ENCODE data around the gene CFAP141. TPM values are rescaled to one million over a fixed set of nuclear protein-coding genes. Genes with fewer than 3 reads are reported as not detected.
A peak's percentile ranks its signal among the peaks of the same experiment; 100 is the strongest.

CFAP141 gene
- total and polyA plus RNA-seq, 2 of the 13 experiments (the other 11 are each of a cell fraction or from before 2014, with no cell fraction given), result not detected

GRCh38 chr1:154183046-154183915 lies 22.9 kb downstream of the CFAP141 start (continued):
- TF ChIP-seq LBX2 (CRISPR knock-in tag; IDR thresholded peaks at IDR 0.05; ENCODE audit: borderline replicate concordance) (no peak; the same call in 1 of the 2 replicates), CHD2 (IDR thresholded peaks at IDR 0.05; ENCODE audit: low read depth, low read length) (no peak), PHF8 (CRISPR knock-in tag; IDR thresholded peaks at IDR 0.05) (peak; percentile 73), GZF1 (CRISPR knock-in tag; IDR thresholded peaks at IDR 0.05) (no peak), RXRA (CRISPR knock-in tag; IDR thresholded peaks at IDR 0.05) (peak; percentile 75), KDM2A (CRISPR knock-in tag; IDR thresholded peaks at IDR 0.05; ENCODE audit: borderline replicate concordance, low read depth) (peak; percentile 20), RFX5 (IDR thresholded peaks at IDR 0.05; ENCODE audit: low read depth, low read length) (peak; percentile 76), ZNF382 (CRISPR knock-in tag; IDR thresholded peaks at IDR 0.05; ENCODE audit: borderline replicate concordance) (no peak), ZNF414 (CRISPR knock-in tag; IDR thresholded peaks at IDR 0.05) (peak; percentile 58; the same call in 1 of the 2 replicates), HNF4G (IDR thresholded peaks at IDR 0.05; ENCODE audit: borderline replicate concordance, low read depth, low read length) (no peak), HNF4G (CRISPR knock-in tag; IDR thresholded peaks at IDR 0.05; ENCODE audit: borderline replicate concordance, low read depth) (peak; percentile 61; the same call in 1 of the 2 replicates), FOSL2 (CRISPR knock-in tag; IDR thresholded peaks at IDR 0.05) (peak; percentile 32; the same call in 1 of the 2 replicates), HNRNPLL (IDR thresholded peaks at IDR 0.05; ENCODE audit: low read depth, low read length, poor library complexity, severe bottlenecking) (peak; percentile 78), NFE2L2 (IDR thresholded peaks at IDR 0.05; ENCODE audit: low read length) (no peak), POGZ (CRISPR knock-in tag; IDR thresholded peaks at IDR 0.05) (peak; percentile 74), ZNF749 (CRISPR knock-in tag; IDR thresholded peaks at IDR 0.05; ENCODE audit: borderline replicate concordance) (no peak), ZNF354B (CRISPR knock-in tag; IDR thresholded peaks at IDR 0.05) (peak; percentile 14; the same call in 1 of the 2 replicates), ZNF512 (CRISPR knock-in tag; IDR thresholded peaks at IDR 0.05) (no peak), RBM39 (IDR thresholded peaks at IDR 0.05; ENCODE audit: low read depth, low read length, poor library complexity, severe bottlenecking) (peak; percentile 42), ERF (CRISPR knock-in tag; IDR thresholded peaks at IDR 0.05) (peak; percentile 93), ZNF564 (CRISPR knock-in tag; IDR thresholded peaks at IDR 0.05) (no peak), ZNF724P (CRISPR knock-in tag; IDR thresholded peaks at IDR 0.05; ENCODE audit: borderline replicate concordance) (no peak), ZNF329 (CRISPR knock-in tag; IDR thresholded peaks at IDR 0.05; ENCODE audit: low read depth) (peak; percentile 91), MTA3 (CRISPR knock-in tag; IDR thresholded peaks at IDR 0.05) (no peak), ZNF430 (CRISPR knock-in tag; IDR thresholded peaks at IDR 0.05) (no peak)

Measured in HepG2 (cell line).